Measurements from ENCODE around the gene TRIM56.

DNA sequence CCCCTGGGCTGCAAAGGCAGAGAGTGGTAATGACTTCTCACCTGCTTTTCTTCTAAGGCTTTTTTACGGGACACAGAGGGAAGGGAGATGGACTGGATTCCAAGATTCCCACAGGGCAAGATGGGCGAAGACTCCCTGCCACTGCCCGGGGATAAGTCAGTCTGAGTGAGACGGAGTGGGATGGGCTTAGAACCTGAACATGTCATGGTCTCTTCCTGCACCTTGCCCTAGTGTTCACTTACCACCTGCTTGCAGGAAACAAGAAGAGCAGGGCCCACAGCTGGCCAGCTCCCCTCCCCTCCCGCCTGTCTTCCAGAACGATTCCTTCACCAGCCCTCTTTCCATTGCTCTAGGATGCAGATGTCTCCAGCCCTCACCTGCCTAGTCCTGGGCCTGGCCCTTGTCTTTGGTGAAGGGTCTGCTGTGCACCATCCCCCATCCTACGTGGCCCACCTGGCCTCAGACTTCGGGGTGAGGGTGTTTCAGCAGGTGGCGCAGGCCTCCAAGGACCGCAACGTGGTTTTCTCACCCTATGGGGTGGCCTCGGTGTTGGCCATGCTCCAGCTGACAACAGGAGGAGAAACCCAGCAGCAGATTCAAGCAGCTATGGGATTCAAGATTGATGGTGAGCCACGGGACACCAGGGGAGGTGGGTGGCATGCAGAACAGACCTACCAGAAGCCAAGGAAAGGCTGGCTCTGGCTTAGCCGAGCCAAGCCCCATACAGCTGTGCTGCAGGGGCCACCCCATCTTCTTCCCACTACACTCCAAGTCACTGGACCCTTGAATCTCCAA, 43.0 kb downstream of the TRIM56 start:
- TF ChIP-seq SPI1 (IDR thresholded peaks at IDR 0.05; ENCODE audit: borderline replicate concordance, low read depth) = no peak
- TF ChIP-seq, protein P1, sequence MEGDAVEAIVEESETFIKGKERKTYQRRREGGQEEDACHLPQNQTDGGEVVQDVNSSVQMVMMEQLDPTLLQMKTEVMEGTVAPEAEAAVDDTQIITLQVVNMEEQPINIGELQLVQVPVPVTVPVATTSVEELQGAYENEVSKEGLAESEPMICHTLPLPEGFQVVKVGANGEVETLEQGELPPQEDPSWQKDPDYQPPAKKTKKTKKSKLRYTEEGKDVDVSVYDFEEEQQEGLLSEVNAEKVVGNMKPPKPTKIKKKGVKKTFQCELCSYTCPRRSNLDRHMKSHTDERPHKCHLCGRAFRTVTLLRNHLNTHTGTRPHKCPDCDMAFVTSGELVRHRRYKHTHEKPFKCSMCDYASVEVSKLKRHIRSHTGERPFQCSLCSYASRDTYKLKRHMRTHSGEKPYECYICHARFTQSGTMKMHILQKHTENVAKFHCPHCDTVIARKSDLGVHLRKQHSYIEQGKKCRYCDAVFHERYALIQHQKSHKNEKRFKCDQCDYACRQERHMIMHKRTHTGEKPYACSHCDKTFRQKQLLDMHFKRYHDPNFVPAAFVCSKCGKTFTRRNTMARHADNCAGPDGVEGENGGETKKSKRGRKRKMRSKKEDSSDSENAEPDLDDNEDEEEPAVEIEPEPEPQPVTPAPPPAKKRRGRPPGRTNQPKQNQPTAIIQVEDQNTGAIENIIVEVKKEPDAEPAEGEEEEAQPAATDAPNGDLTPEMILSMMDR (IDR thresholded peaks at IDR 0.05; ENCODE audit: insufficient read depth, low read length) = no peak
- TF ChIP-seq, protein P2, sequence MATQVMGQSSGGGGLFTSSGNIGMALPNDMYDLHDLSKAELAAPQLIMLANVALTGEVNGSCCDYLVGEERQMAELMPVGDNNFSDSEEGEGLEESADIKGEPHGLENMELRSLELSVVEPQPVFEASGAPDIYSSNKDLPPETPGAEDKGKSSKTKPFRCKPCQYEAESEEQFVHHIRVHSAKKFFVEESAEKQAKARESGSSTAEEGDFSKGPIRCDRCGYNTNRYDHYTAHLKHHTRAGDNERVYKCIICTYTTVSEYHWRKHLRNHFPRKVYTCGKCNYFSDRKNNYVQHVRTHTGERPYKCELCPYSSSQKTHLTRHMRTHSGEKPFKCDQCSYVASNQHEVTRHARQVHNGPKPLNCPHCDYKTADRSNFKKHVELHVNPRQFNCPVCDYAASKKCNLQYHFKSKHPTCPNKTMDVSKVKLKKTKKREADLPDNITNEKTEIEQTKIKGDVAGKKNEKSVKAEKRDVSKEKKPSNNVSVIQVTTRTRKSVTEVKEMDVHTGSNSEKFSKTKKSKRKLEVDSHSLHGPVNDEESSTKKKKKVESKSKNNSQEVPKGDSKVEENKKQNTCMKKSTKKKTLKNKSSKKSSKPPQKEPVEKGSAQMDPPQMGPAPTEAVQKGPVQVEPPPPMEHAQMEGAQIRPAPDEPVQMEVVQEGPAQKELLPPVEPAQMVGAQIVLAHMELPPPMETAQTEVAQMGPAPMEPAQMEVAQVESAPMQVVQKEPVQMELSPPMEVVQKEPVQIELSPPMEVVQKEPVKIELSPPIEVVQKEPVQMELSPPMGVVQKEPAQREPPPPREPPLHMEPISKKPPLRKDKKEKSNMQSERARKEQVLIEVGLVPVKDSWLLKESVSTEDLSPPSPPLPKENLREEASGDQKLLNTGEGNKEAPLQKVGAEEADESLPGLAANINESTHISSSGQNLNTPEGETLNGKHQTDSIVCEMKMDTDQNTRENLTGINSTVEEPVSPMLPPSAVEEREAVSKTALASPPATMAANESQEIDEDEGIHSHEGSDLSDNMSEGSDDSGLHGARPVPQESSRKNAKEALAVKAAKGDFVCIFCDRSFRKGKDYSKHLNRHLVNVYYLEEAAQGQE (IDR thresholded peaks at IDR 0.05; ENCODE audit: insufficient replicate concordance, low read depth) = no peak
- TF ChIP-seq POLR2AphosphoS5 (IDR thresholded peaks at IDR 0.05; ENCODE audit: low read depth) = no peak

Data from HL-60 (cell line).